ENCODE results near the gene PPARD.

DNA sequence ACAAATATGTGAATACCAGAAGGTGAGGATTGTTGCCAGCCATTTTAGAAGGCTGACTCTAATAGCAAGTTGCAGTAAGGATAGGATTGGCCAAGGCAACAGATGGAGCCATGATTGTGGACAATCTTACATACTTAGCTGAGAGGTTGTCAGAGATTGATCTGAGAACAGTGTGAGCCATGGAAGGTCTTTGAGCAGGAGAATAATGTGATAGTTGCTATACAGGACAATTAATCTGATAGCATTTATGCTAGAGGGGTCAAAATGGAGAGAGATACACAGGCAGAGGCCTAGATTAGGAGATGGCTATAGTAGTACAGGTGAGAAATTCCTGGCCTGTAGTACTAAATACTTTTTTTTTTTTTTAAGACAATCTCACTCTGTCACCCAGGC, 23.8 kb downstream of the PPARD start:
- TF ChIP-seq POLR2A (IDR thresholded peaks at IDR 0.05) = no peak
- TF ChIP-seq, protein P1, sequence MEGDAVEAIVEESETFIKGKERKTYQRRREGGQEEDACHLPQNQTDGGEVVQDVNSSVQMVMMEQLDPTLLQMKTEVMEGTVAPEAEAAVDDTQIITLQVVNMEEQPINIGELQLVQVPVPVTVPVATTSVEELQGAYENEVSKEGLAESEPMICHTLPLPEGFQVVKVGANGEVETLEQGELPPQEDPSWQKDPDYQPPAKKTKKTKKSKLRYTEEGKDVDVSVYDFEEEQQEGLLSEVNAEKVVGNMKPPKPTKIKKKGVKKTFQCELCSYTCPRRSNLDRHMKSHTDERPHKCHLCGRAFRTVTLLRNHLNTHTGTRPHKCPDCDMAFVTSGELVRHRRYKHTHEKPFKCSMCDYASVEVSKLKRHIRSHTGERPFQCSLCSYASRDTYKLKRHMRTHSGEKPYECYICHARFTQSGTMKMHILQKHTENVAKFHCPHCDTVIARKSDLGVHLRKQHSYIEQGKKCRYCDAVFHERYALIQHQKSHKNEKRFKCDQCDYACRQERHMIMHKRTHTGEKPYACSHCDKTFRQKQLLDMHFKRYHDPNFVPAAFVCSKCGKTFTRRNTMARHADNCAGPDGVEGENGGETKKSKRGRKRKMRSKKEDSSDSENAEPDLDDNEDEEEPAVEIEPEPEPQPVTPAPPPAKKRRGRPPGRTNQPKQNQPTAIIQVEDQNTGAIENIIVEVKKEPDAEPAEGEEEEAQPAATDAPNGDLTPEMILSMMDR (IDR thresholded peaks at IDR 0.05) = no peak

Measured in Peyer's patch (tissue), 4 donors.